Skeletal muscle tissue (tissue), 4 donors: Measurements from ENCODE around the gene DOCK9. TPM values are rescaled to one million over a fixed set of nuclear protein-coding genes. Genes with fewer than 3 reads are reported as not detected.

ENCODE experiments used
- H3K27ac ChIP-seq: one replicate; pipeline ENCODE4 v1.7.0; 2013; ENCODE audit warnings: mild to moderate bottlenecking, low read depth, low read length, inconsistent platforms
- H3K27me3 ChIP-seq, 3 donors: one replicate each; pipeline ENCODE4 v1.7.0; 2013; ENCODE audit warnings: low read length in 3 of 3; ENCODE audit not compliant: control insufficient read depth in 3 of 3, insufficient read depth in 3 of 3
- H3K36me3 ChIP-seq, 3 donors: one replicate each; pipeline ENCODE4 v1.7.0; 2013; ENCODE audit warnings: low read length in 3 of 3; ENCODE audit not compliant: control insufficient read depth in 3 of 3, insufficient read depth in 3 of 3
- H3K4me1 ChIP-seq, 3 donors: one replicate each; pipeline ENCODE4 v1.7.0; 2013; ENCODE audit warnings: low read length in 3 of 3, mild to moderate bottlenecking in 3 of 3; ENCODE audit not compliant: control insufficient read depth in 3 of 3, insufficient read depth in 3 of 3
- H3K4me3 ChIP-seq, 3 donors: one replicate each; pipeline ENCODE4 v1.7.0; 2013; ENCODE audit warnings: low read length in 3 of 3
- H3K9ac ChIP-seq, 3 donors: one replicate each; pipeline ENCODE4 v1.7.0; 2013; ENCODE audit warnings: low read length in 3 of 3, mild to moderate bottlenecking in 3 of 3, moderate library complexity in 2 of 3, low read depth in 1 of 3
- H3K9me3 ChIP-seq, 3 donors: one replicate each; pipeline ENCODE4 v1.7.0; 2013; ENCODE audit warnings: low read length in 3 of 3; ENCODE audit not compliant: control insufficient read depth in 3 of 3
- total RNA-seq: library from RNA; depleted of rRNA; stranded (reverse); fragments of >200 nt; gene quantifications from one replicate; pipeline ENCODE4 v1.2.3, GENCODE V29; 2014
- donor health status: Osteomylitis.

DOCK9 gene
- total RNA-seq, 1 donor from 2014 or later: 86.6 TPM

- no peak overlapping the region for H3K4me3 ChIP-seq
- H3K4me1 ChIP-seq: no peaks in the 10 kb centered on the region
- H3K9me3 ChIP-seq: no peaks in the 10 kb centered on the region
- H3K36me3 ChIP-seq: no peaks in the 10 kb centered on the region
- peaks cover 2 to 7% (median 7%) of the 10 kb centered on the region in 3 donors for H3K27me3 ChIP-seq
- no peak overlapping the region for H3K9ac ChIP-seq
- H3K27ac ChIP-seq: no peak overlapping the region
Measured at GRCh38 chr13:98780451-98780850, 197.4 kb downstream of the DOCK9 start.

- no peak overlapping the region for H3K4me3 ChIP-seq
- no peaks in the 10 kb centered on the region for H3K9me3 ChIP-seq
- no peaks in the 10 kb centered on the region for H3K4me1 ChIP-seq
- H3K36me3 ChIP-seq: no peaks in the 10 kb centered on the region
- H3K9ac ChIP-seq: no peak overlapping the region
- peaks cover 0 to 7% (median 7%) of the 10 kb centered on the region in 3 donors for H3K27me3 ChIP-seq
- no peak overlapping the region for H3K27ac ChIP-seq
Measured at GRCh38 chr13:98779695-98780094, 198.2 kb downstream of the DOCK9 start.

GRCh38 chr13:98778749-98779148, 199.1 kb downstream of the DOCK9 start:
- no peaks in the 10 kb centered on the region for H3K36me3 ChIP-seq
- H3K27me3 ChIP-seq: peaks cover 0 to 7% (median 7%) of the 10 kb centered on the region in 3 donors
- no peak overlapping the region for H3K4me3 ChIP-seq
- H3K4me1 ChIP-seq: no peaks in the 10 kb centered on the region
- H3K27ac ChIP-seq: no peak overlapping the region
- H3K9ac ChIP-seq: no peak overlapping the region
- no peaks in the 10 kb centered on the region for H3K9me3 ChIP-seq

- H3K4me1 ChIP-seq: no peaks in the 10 kb centered on the region
- no peaks in the 10 kb centered on the region for H3K36me3 ChIP-seq
Measured at GRCh38 chr13:98776644-98777043, 201.2 kb downstream of the DOCK9 start.

GRCh38 chr13:98775844-98776598, 201.8 kb downstream of the DOCK9 start:
- Histone ChIP-seq H3K4me1 (no peaks in the 10 kb centered on the region), H3K36me3 (no peaks in the 10 kb centered on the region), H3K9me3 (no peaks in the 10 kb centered on the region), H3K27ac (no peak overlapping the region), H3K27me3 (peaks cover 0 to 1% (median 0%) of the 10 kb centered on the region in 3 donors), H3K4me3 (no peak overlapping the region), H3K9ac (no peak overlapping the region)

More at GRCh38 chr13:98776644-98777043, 201.2 kb downstream of the DOCK9 start:
- no peak overlapping the region for H3K4me3 ChIP-seq
- H3K9ac ChIP-seq: no peak overlapping the region
- H3K27ac ChIP-seq: no peak overlapping the region
- no peaks in the 10 kb centered on the region for H3K9me3 ChIP-seq
- H3K27me3 ChIP-seq: peaks cover 0 to 7% (median 6%) of the 10 kb centered on the region in 3 donors

GRCh38 chr13:98775386-98775785, 202.5 kb downstream of the DOCK9 start:
- H3K9me3 ChIP-seq: peaks cover 0 to 2% (median 0%) of the 10 kb centered on the region in 3 donors
- no peaks in the 10 kb centered on the region for H3K4me1 ChIP-seq
- H3K27ac ChIP-seq: no peak overlapping the region
- no peak overlapping the region for H3K4me3 ChIP-seq
- H3K9ac ChIP-seq: no peak overlapping the region
- H3K27me3 ChIP-seq: no peaks in the 10 kb centered on the region
- no peaks in the 10 kb centered on the region for H3K36me3 ChIP-seq

GRCh38 chr13:98774776-98775175, 203.1 kb downstream of the DOCK9 start:
- Histone ChIP-seq H3K4me3 (no peak overlapping the region), H3K27me3 (no peaks in the 10 kb centered on the region)

GRCh38 chr13:98773921-98774320, 203.9 kb downstream of the DOCK9 start:
- peaks cover 0 to 2% (median 0%) of the 10 kb centered on the region in 3 donors for H3K9me3 ChIP-seq
- H3K27ac ChIP-seq: no peak overlapping the region
- no peak overlapping the region for H3K9ac ChIP-seq
- no peaks in the 10 kb centered on the region for H3K4me1 ChIP-seq
- H3K4me3 ChIP-seq: no peak overlapping the region
- H3K36me3 ChIP-seq: no peaks in the 10 kb centered on the region
- no peaks in the 10 kb centered on the region for H3K27me3 ChIP-seq

More at GRCh38 chr13:98774776-98775175, 203.1 kb downstream of the DOCK9 start:
- H3K9me3 ChIP-seq: peaks cover 0 to 2% (median 0%) of the 10 kb centered on the region in 3 donors
- H3K9ac ChIP-seq: no peak overlapping the region
- H3K36me3 ChIP-seq: no peaks in the 10 kb centered on the region
- no peaks in the 10 kb centered on the region for H3K4me1 ChIP-seq
- H3K27ac ChIP-seq: no peak overlapping the region

GRCh38 chr13:98772794-98773452, 204.9 kb downstream of the DOCK9 start:
- Histone ChIP-seq H3K4me1 (no peaks in the 10 kb centered on the region), H3K36me3 (no peaks in the 10 kb centered on the region), H3K9ac (no peak overlapping the region), H3K4me3 (no peak overlapping the region), H3K27ac (no peak overlapping the region), H3K9me3 (peaks cover 0 to 2% (median 0%) of the 10 kb centered on the region in 3 donors), H3K27me3 (peaks cover 0 to 3% (median 0%) of the 10 kb centered on the region in 3 donors)
